HL-60 (cell line): ENCODE data around the gene MBNL1.

Source experiments
- DNase-seq, 2 experiments: peaks; one replicate each; pipeline ENCODE4 v3.0.0-alpha.2; 2010 to 2020; ENCODE audit warnings: low read depth in 1 of 2, low spot score in 1 of 2
- H3K27ac ChIP-seq: fragments of 250-450 bp; sonication (Bioruptor Pico); replicated peaks from 2 replicates; pipeline ENCODE4 v1.5.1; 2020; ENCODE audit warnings: mild to moderate bottlenecking, moderate library complexity
- H3K27me3 ChIP-seq: fragments of 250-450 bp; sonication (Bioruptor Pico); 2 replicates; pipeline ENCODE4 v1.5.1; 2021; ENCODE audit warnings: mild to moderate bottlenecking, moderate library complexity; ENCODE audit not compliant: insufficient read depth, poor library complexity, severe bottlenecking
- H3K4me3 ChIP-seq: replicated peaks from 2 replicates; pipeline ENCODE4 v1.5.1; 2011; ENCODE audit warnings: mild to moderate bottlenecking, control low read depth, low read length; ENCODE audit not compliant: insufficient read depth
- GABPA ChIP-seq: IDR thresholded peaks from 2 replicates; pipeline ENCODE4 v1.6.1; 2012; ENCODE audit warnings: low read depth
- POLR2AphosphoS5 ChIP-seq: IDR thresholded peaks from 2 replicates; pipeline ENCODE4 v1.6.1; 2012; ENCODE audit warnings: low read depth
- REST ChIP-seq: IDR thresholded peaks from 2 replicates; pipeline ENCODE4 v1.6.1; 2012; ENCODE audit warnings: low read depth; ENCODE audit not compliant: insufficient replicate concordance
- SPI1 ChIP-seq: IDR thresholded peaks from 2 replicates; pipeline ENCODE4 v1.6.1; 2012; ENCODE audit warnings: low read depth, mild to moderate bottlenecking, borderline replicate concordance
- TF ChIP-seq, protein P1 (sequence below): IDR thresholded peaks from one replicate; pipeline ENCODE4 v1.5.1; 2011; ENCODE audit warnings: low read length, control low read depth, inconsistent platforms; ENCODE audit not compliant: insufficient read depth

MBNL1 gene

DNA sequence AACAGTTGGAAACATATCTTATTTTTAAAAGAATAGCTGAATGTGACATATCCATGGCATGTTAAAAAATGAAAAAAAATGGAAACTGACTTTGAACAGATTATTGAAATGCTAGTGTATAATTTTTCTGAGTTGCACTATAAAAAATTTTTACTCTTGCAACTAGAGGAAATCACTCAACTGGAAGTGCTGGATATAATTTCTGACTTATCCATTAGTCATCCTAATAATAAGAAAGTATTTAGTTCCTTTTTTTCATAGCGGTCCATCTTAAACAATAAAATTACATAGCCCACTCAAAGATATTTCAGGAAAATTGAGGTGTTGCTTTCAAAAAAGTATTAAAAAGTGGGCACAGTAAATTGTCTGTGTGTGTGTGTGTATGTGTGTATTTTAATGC is 80.7 kb downstream of the MBNL1 start:
- no peak for DNase-seq
- TF ChIP-seq, protein P1, sequence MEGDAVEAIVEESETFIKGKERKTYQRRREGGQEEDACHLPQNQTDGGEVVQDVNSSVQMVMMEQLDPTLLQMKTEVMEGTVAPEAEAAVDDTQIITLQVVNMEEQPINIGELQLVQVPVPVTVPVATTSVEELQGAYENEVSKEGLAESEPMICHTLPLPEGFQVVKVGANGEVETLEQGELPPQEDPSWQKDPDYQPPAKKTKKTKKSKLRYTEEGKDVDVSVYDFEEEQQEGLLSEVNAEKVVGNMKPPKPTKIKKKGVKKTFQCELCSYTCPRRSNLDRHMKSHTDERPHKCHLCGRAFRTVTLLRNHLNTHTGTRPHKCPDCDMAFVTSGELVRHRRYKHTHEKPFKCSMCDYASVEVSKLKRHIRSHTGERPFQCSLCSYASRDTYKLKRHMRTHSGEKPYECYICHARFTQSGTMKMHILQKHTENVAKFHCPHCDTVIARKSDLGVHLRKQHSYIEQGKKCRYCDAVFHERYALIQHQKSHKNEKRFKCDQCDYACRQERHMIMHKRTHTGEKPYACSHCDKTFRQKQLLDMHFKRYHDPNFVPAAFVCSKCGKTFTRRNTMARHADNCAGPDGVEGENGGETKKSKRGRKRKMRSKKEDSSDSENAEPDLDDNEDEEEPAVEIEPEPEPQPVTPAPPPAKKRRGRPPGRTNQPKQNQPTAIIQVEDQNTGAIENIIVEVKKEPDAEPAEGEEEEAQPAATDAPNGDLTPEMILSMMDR, result no peak
- TF ChIP-seq GABPA (no peak), SPI1 (no peak), POLR2AphosphoS5 (no peak), REST (no peak)

GRCh38 chr3:152350139-152350538 is 81.4 kb downstream of the MBNL1 start:
- Histone ChIP-seq H3K27ac (no peak overlapping the region), H3K4me3 (no peak overlapping the region)

More for the DNA sequence above, 80.7 kb downstream of the MBNL1 start:
- no peaks in the 10 kb centered on the region for H3K27me3 ChIP-seq
- no peak overlapping the region for H3K4me3 ChIP-seq
- no peak overlapping the region for H3K27ac ChIP-seq

DNA sequence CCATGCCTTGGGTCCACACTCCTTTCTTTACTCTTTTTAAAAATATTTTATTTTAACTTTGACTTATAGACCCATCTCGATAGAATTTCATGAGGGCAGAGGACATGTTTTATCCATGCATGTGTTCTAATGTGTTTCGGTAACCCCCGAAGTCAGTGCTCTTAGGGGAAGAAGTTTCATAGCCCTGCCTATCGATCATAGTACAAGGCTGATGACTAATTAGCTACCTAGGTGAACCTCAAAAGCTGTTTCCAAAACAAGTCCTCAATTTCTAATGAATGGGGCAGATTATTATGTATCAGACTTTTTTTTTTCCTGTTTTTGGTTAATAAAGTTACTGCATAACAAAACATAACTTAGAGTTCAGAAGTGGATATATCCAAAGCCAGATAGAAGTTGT is 82.0 kb downstream of the MBNL1 start:
- Histone ChIP-seq H3K27me3 (no peaks in the 10 kb centered on the region), H3K27ac (no peak overlapping the region), H3K4me3 (no peak overlapping the region)
- no peak for TF ChIP-seq REST
- TF ChIP-seq GABPA, result no peak
- TF ChIP-seq SPI1, result no peak
- no peak for TF ChIP-seq POLR2AphosphoS5
- no peak for DNase-seq

More at GRCh38 chr3:152350139-152350538, 81.4 kb downstream of the MBNL1 start:
- TF ChIP-seq GABPA, result no peak
- TF ChIP-seq SPI1, result no peak
- TF ChIP-seq, protein P1, result no peak
- no peak for TF ChIP-seq REST
- TF ChIP-seq POLR2AphosphoS5, result no peak
- DNase-seq, result no peak
- H3K27me3 ChIP-seq, result no peaks in the 10 kb centered on the region
